ENCODE results near the gene TRIM37.
"Not testable (repeated sequence)": the region's sequence is repeated elsewhere in the genome, so short reads cannot be mapped to it uniquely, and the experiment has no call there.

The TRIM37 gene, protein sequence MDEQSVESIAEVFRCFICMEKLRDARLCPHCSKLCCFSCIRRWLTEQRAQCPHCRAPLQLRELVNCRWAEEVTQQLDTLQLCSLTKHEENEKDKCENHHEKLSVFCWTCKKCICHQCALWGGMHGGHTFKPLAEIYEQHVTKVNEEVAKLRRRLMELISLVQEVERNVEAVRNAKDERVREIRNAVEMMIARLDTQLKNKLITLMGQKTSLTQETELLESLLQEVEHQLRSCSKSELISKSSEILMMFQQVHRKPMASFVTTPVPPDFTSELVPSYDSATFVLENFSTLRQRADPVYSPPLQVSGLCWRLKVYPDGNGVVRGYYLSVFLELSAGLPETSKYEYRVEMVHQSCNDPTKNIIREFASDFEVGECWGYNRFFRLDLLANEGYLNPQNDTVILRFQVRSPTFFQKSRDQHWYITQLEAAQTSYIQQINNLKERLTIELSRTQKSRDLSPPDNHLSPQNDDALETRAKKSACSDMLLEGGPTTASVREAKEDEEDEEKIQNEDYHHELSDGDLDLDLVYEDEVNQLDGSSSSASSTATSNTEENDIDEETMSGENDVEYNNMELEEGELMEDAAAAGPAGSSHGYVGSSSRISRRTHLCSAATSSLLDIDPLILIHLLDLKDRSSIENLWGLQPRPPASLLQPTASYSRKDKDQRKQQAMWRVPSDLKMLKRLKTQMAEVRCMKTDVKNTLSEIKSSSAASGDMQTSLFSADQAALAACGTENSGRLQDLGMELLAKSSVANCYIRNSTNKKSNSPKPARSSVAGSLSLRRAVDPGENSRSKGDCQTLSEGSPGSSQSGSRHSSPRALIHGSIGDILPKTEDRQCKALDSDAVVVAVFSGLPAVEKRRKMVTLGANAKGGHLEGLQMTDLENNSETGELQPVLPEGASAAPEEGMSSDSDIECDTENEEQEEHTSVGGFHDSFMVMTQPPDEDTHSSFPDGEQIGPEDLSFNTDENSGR

GRCh38 chr17:59106463-59107305 is at the start of gene TRIM37:
Gene TRIM37, minus strand, starts transcription at chr17:59106880. Its CDS starts 419 bp downstream, at chr17:59106461.
- DNase-seq (ENCODE audit: insufficient read length, low spot score) (peak; percentile 99), FAIRE-seq (peak; percentile 100)

GRCh38 chr17:59155439-59156177 is 48.9 kb upstream of the TRIM37 start, which contains the start of gene PRR11:
Gene PRR11, plus strand, starts transcription at chr17:59155746. Its CDS starts 14,007 bp downstream, at chr17:59169753.
- FAIRE-seq (no peak), DNase-seq (ENCODE audit: insufficient read length, low spot score) (peak; percentile 99)

DNA sequence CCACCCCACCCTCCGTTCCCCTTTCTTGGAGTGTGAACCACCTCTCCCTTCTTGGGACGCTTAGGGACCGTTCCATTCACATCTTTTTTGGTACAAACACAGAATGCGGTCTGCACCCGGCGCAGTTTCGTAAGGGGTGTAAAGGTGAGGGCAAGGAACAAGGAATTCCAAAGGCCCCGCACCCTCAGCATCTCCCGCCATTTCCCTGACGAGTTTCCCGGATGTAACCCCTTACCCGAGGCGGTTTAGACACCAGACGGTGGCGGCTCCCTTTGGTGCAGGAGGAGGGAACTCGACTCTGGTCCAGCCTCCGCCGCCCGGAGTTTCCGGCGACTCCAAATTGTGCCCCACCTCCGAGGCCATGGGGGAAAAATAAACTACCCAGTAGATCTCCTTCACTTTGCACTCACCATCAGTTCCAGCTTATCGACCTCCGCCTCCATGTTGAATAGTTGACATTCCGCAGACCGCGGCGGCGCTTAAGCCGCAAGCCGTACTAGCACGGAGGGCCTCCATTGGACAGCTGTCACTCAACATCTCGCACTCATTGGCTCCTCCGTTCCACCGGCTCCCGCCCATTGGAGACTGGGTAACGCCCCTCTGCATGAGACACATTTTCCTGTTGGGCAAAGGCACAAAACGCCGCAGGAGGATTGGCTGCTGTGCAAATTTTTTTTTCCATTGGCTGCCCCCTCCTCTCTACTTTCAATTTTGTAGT is 48.2 kb upstream of the TRIM37 start, which contains the start of gene SKA2:
SKA2 (minus strand) TSS at position 466 of the 718 bp plus-strand sequence; CDS start at position 443, 23 bp downstream.
- FAIRE-seq (peak; percentile 99), DNase-seq (ENCODE audit: insufficient read length, low spot score) (peak; percentile 99)

GRCh38 chr17:59154292-59154720 is 47.6 kb upstream of the TRIM37 start:
- FAIRE-seq (peak; percentile 71), DNase-seq (ENCODE audit: insufficient read length, low spot score) (peak; percentile 42)

GRCh38 chr17:59152925-59153324 is 46.2 kb upstream of the TRIM37 start:
- DNase-seq (ENCODE audit: insufficient read length, low spot score) (no peak), FAIRE-seq (no peak)

DNA sequence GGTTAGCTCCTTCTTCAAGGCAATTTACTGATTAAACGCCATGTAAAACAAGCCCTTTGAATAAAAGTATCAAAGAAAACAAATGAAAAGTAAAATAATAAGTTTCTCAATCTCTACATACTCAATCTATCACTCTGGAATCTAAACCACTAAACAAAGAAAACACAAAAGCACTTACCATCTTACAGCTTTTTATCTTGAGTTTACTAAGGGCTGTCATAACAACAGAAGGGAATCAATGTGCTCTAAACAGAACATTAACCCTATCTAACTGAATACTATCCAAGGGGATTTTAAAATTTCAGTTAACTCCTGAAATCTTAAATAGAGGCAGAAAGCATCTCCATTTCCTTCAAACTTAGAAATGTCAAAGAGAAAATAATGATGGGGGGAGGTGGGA is 44.9 kb upstream of the TRIM37 start:
- DNase-seq (ENCODE audit: insufficient read length, low spot score) = no peak
- no peak for FAIRE-seq

DNA sequence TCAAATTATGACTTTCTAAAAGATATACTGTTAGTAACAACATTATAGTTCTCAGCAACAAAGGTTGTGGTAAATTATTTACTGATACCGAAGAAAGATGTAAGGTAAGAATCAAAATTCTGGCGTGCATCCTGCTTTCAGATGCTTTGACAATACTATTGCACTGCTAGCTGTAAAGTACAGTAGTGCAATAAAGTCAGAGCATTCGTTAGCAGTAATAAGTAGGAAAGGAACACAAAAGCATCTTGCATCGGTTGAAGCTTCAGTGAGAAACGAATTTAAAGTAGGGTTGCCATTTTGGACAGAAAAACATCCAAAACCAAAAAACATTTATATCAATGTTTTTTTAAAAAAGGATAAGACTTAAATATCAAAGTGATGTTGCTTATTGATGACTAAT is 44.3 kb upstream of the TRIM37 start:
- DNase-seq (ENCODE audit: insufficient read length, low spot score) = no peak
- no peak for FAIRE-seq

DNA sequence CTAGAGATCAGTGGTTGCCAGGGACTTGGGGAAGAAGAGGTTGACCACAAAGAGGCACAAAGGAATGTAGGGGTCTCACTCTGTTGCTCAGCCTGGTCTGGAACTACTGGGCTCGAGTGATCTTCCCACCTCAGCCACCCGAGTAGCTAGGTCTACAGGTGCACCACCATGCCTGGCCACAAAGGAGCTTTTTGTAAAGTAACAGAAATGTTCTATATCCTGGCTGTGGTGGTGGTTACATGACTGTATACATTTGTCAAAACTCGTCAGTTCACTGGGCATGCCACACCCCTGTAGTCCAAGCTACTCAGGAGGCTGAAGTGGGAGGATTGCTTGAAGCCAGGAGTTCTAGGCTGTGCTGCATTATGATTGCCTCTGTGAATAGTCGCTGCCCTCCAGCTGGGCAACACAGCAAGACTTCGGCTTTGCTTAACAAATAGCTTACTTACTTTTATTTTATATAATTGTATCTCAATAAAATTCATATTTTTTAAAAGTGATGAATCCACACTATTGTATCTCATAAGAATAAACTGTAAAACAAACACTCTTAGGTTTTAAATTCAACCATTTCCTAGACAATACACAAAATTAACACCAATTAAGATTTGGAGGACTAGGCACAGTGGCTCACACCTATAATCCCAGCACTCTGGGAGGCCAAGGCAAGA is 43.3 kb upstream of the TRIM37 start:
- DNase-seq (ENCODE audit: insufficient read length, low spot score) = no peak
- no peak for FAIRE-seq

- DNase-seq (ENCODE audit: insufficient read length, low spot score) = no peak
Measured at GRCh38 chr17:59149051-59149450, 42.4 kb upstream of the TRIM37 start.

GRCh38 chr17:59145571-59146096 is 39.0 kb upstream of the TRIM37 start:
- no peak for DNase-seq (ENCODE audit: insufficient read length, low spot score)
- no peak for FAIRE-seq

More at GRCh38 chr17:59149051-59149450, 42.4 kb upstream of the TRIM37 start:
- FAIRE-seq = peak; percentile 38

DNA sequence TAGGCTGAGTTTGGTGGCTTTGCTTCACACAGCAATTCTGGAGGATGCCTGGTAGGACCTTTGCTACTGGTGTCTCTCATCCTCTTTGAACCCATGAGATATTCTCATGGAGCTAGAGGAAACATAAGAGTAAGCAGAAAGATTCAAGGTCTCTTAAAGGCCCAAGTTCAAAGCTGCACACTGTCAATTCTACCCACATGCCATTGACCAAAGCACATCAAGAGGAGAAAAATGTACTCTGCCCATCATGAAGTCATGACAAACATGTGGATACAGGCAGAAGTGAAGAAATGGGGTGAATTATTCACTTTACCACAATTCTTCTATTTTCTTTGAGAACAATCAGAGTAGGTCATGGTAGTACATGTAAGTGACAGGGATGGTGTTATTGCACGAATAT is 35.2 kb upstream of the TRIM37 start:
- no peak for FAIRE-seq
- no peak for DNase-seq (ENCODE audit: insufficient read length, low spot score)

GRCh38 chr17:59139939-59140338 is 33.3 kb upstream of the TRIM37 start:
- DNase-seq (ENCODE audit: insufficient read length, low spot score) = no peak

GRCh38 chr17:59138339-59138738 is 31.7 kb upstream of the TRIM37 start:
- FAIRE-seq; DNase-seq (ENCODE audit: insufficient read length, low spot score): not testable (repeated sequence)

More at GRCh38 chr17:59139939-59140338, 33.3 kb upstream of the TRIM37 start:
- no peak for FAIRE-seq

DNA sequence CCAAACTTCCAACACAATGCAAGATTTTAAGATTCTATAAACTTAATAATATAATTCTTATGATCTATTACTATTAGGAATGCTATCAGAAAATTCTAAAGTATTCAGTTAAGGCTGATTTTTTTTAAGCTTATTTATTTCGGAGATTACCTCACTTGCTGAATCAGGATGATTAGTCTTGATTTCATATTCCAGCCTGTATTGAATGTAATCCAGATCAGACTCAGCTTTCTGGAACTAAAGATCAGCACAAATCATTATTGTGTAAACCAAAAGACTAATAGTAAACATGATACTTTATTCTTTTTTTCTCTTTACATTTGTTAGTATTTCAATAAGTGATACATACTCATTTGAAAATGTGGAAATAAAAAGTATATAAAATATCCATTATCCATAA is 24.5 kb upstream of the TRIM37 start:
- no peak for FAIRE-seq
- DNase-seq (ENCODE audit: insufficient read length, low spot score) = no peak

DNA sequence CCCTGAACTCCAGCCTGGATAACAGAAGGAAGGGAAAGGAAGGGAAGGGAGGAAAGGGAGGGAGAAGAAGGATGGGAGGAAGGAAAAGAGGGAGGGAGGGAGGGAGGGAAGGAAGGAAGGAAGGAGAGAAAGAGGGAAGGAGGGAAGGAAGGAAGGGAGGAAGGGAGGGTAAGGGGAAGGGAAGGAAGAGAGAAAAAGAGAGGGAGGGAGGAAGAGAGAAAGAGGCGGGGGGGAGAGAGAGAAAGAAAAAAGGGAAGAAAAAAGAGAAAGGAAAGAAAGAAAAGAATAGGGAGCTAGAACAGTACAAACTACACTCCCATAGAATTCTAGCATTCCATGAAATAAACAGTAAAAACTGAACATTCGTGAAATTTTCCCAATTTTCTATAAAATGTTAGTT is 23.1 kb upstream of the TRIM37 start:
- DNase-seq (ENCODE audit: insufficient read length, low spot score) (no peak), FAIRE-seq (no peak)

GRCh38 chr17:59126809-59127417 is 20.2 kb upstream of the TRIM37 start:
- no peak for DNase-seq (ENCODE audit: insufficient read length, low spot score)
- no peak for FAIRE-seq

DNA sequence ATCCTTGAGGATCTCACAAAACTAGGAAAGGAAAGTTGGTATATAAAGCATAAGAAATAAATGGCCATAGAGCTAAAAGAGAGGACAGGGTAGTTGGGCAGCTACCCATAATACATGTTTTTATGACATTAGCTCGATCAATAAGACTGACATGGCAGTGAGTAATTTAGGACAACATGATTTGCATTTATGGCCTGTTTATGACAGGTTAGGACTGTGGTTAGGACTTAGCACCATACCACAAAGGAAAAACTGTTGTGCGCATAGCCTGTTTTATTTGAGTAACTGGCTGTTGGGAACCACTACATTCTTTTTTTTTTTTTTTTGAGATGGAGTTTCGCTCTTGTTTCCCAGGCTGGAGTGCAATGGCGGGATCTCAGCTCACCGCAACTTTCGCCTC is 18.0 kb upstream of the TRIM37 start:
- FAIRE-seq (no peak), DNase-seq (ENCODE audit: insufficient read length, low spot score) (no peak)

Data from HTR-8/SVneo (cell line).